ENCODE results near the gene SFTPB. TPM values are rescaled to one million over a fixed set of nuclear protein-coding genes. Genes with fewer than 3 reads are reported as not detected.

SFTPB gene
- total RNA-seq, 1 experiment from 2014 or later: 7.6 TPM

DNA sequence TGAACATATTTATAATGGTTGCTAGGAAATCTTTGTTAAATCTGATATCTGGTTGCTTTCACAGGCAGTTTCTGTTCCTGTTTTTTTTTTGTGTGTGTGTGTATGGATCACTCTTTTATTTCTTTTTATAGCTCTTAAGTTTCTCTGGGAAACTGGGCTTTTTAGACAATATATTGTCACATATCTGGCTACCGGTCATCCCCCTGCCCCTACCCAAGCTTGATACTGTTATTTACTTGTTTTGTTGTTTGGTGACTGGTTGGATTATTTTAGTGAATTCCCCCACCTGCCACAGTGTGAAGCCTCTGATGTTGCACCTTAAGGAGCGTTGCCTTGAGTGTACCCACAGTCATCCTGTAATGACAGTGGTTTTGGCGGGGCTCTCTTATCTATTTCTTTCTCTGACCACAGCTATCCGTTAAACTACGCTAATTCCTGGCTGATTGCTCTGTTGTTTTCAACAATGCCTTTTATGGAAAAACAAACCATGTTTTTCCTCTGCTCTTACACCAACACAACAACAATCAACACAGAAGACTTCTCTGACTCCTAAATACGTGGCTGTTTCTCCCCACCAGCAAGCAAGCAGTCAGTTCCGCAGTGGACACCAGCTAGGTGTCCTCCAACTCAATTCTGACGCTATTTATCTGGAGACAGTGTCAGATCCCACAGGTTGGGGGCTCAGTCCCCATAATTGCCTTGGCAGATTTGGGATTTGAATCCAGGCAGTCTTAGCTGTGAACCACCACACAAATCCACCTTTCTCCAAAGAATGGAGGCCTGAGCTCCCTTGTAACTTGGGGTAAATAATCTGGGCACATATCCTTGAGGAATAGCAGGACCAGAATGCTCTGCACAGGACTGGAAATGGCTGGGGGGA, 37.0 kb upstream of the SFTPB start:
- ChIA-PET CTCF (interaction anchor here (0.9 to 4.3 kb wide), 10 partner anchors 13 to 122 kb away, joined by 3 to 42 read pairs (median 4); no protein-coding TSS in a partner anchor), POLR2A (no interaction called here)
- H3K9me3 Mint-ChIP-seq: no peaks in the 10 kb centered on the region
- H3K27me3 Mint-ChIP-seq (ENCODE audit: low read depth): peaks cover 12% of the 10 kb centered on the region
- H3K36me3 Mint-ChIP-seq: no peaks in the 10 kb centered on the region
- no peak overlapping the region for H3K4me3 Mint-ChIP-seq
- ATAC-seq (no peak), DNase-seq (ENCODE audit: low spot score) (no peak)
- no peak overlapping the region for H3K27ac Mint-ChIP-seq
- peaks cover 28% of the 10 kb centered on the region for H3K4me1 Mint-ChIP-seq
- no peak for TF ChIP-seq MYBL2 (CRISPR knock-in tag; IDR thresholded peaks at IDR 0.05)
- no peak for TF ChIP-seq SP1 (CRISPR knock-in tag; conservative IDR thresholded peaks at IDR 0.05)
- TF ChIP-seq, protein P1, sequence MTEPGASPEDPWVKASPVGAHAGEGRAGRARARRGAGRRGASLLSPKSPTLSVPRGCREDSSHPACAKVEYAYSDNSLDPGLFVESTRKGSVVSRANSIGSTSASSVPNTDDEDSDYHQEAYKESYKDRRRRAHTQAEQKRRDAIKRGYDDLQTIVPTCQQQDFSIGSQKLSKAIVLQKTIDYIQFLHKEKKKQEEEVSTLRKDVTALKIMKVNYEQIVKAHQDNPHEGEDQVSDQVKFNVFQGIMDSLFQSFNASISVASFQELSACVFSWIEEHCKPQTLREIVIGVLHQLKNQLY (CRISPR knock-in tag; IDR thresholded peaks at IDR 0.05): no peak
- TF ChIP-seq, protein P2, sequence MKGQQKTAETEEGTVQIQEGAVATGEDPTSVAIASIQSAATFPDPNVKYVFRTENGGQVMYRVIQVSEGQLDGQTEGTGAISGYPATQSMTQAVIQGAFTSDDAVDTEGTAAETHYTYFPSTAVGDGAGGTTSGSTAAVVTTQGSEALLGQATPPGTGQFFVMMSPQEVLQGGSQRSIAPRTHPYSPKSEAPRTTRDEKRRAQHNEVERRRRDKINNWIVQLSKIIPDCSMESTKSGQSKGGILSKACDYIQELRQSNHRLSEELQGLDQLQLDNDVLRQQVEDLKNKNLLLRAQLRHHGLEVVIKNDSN (CRISPR knock-in tag; IDR thresholded peaks at IDR 0.05): no peak
- no peak for TF ChIP-seq ZNF138 (CRISPR knock-in tag; conservative IDR thresholded peaks at IDR 0.05)
- no peak for TF ChIP-seq SOX15 (CRISPR knock-in tag; IDR thresholded peaks at IDR 0.05)

DNA sequence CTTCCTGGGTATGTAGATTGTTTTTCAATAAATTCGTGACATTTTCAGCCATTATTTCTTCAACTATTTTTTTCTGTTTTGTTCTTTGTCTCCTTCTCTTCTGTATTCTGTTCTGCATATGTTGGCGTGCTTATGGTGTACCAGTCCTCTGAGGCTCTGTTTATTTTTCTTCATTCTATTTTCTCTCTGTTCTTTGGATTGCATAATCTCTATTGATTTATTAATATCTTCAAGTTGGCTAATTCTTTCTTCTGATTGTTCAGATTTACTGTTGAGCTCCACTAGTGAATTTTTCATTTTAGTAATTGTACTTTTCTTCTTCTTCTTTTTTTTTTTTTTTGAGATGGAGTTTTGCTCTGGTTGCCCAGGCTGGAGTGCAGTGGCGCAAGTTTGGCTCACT, 36.0 kb upstream of the SFTPB start:
- Mint-ChIP-seq H3K4me1 (peaks cover 28% of the 10 kb centered on the region), H3K27me3 (ENCODE audit: low read depth) (peaks cover 12% of the 10 kb centered on the region), H3K9me3 (peaks cover 4% of the 10 kb centered on the region; the same call in 1 of the 2 replicates), H3K27ac (no peak overlapping the region), H3K4me3 (no peak overlapping the region), H3K36me3 (no peaks in the 10 kb centered on the region)
- POLR2A ChIA-PET: no interaction called here
- TF ChIP-seq FOXJ3 (CRISPR knock-in tag; IDR thresholded peaks at IDR 0.05; ENCODE audit: borderline replicate concordance) (no peak), TP53 (CRISPR knock-in tag; IDR thresholded peaks at IDR 0.05) (no peak)
- CTCF ChIA-PET: interaction anchor here (1.2 to 1.8 kb wide), 3 partner anchors 18 to 123 kb away, joined by 3 to 5 read pairs (median 4); no protein-coding TSS in a partner anchor
- no peak for ATAC-seq
- no peak for DNase-seq (ENCODE audit: low spot score)

DNA sequence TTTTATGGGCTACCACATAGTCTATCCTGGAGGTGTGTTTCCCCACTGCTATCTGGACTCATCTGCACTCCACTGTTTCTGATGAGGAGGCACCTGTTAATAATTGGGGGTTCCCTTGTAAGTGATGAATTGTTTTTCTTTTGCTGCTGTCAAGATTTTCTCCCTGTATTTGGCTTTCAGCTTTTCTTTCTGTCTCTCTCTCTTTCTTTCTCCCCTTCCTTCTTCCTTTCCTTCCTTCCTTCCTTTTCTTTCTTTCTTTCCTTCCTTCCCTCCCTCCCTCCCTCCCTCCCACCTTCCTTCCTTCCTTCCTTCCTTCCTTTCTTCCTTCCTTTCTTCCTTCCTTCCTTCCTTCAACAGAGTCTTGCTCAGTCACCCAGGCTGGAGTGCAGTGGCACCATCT, 35.3 kb upstream of the SFTPB start:
- peaks cover 28% of the 10 kb centered on the region for H3K4me1 Mint-ChIP-seq
- H3K27ac Mint-ChIP-seq: no peak overlapping the region
- ChIA-PET POLR2A (no interaction called here), CTCF (interaction anchor here (1.1 to 1.8 kb wide), 3 partner anchors 25 to 66 kb away, joined by 3 to 4 read pairs (median 4); no protein-coding TSS in a partner anchor)
- DNase-seq (ENCODE audit: low spot score) (no peak), ATAC-seq (no peak)
- no peaks in the 10 kb centered on the region for H3K36me3 Mint-ChIP-seq
- no peak overlapping the region for H3K4me3 Mint-ChIP-seq
- peaks cover 4% of the 10 kb centered on the region; the same call in 1 of the 2 replicates for H3K9me3 Mint-ChIP-seq
- TF ChIP-seq E2F1 (CRISPR knock-in tag; IDR thresholded peaks at IDR 0.05) (no peak), SP1 (CRISPR knock-in tag; conservative IDR thresholded peaks at IDR 0.05) (no peak), ZNF121 (CRISPR knock-in tag; IDR thresholded peaks at IDR 0.05) (no peak), TEAD1 (CRISPR knock-in tag; IDR thresholded peaks at IDR 0.05) (no peak), TP53 (CRISPR knock-in tag; IDR thresholded peaks at IDR 0.05) (no peak), CDX4 (CRISPR knock-in tag; IDR thresholded peaks at IDR 0.05; ENCODE audit: borderline replicate concordance) (no peak), ESRRA (CRISPR knock-in tag; IDR thresholded peaks at IDR 0.05; ENCODE audit: borderline replicate concordance) (no peak)
- TF ChIP-seq, protein P1 (CRISPR knock-in tag; IDR thresholded peaks at IDR 0.05): no peak
- TF ChIP-seq, protein P3, sequence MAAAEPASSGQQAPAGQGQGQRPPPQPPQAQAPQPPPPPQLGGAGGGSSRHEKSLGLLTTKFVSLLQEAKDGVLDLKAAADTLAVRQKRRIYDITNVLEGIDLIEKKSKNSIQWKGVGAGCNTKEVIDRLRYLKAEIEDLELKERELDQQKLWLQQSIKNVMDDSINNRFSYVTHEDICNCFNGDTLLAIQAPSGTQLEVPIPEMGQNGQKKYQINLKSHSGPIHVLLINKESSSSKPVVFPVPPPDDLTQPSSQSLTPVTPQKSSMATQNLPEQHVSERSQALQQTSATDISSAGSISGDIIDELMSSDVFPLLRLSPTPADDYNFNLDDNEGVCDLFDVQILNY (CRISPR knock-in tag; IDR thresholded peaks at IDR 0.05): no peak
- peaks cover 12% of the 10 kb centered on the region for H3K27me3 Mint-ChIP-seq (ENCODE audit: low read depth)
